ENCODE results near the gene DNAJA3.

DNAJA3 gene

DNA sequence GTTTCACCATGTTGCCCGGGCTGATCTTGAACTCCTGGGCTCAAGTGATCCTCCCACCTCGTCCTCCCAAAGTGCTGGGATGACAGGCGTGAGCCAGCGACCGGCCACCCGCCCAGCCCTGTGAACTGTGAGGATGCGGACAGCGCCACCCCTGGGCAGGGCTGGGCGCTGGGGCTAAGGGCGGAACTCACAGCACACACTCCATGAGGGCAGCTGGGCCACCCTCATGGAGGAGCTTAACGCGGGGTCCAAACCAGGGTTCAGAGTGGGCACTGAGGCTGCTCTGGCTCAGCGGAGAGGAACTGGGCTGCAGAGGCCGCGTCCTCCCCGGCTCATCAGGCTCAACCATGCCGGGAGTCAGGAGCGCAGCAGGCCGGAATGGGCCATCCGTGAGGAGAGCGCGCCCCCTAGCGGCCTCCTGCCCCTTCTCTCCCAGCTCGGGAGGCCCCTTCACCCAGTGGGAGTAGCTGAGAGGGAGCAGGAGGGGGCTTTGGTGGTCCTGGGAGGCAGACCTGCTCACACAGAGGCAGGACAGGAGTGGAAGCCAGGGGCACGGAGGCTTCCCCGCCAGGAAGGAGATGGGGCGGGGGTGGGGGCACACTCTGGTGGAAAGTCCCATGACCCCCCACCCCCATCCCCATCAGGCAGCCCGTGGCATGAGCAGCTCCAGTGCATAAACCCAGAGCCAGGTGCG, 23.1 kb upstream of the DNAJA3 start:
- no peaks in the 10 kb centered on the region; the same call in 1 of the 2 replicates for H3F3A ChIP-seq (ENCODE audit: insufficient read depth, low read length)
- H3K9ac ChIP-seq (ENCODE audit: low read length): no peak overlapping the region
- H2AFZ ChIP-seq (ENCODE audit: low read length): no peak overlapping the region
- H3K4me3 ChIP-seq (ENCODE audit: low read length): no peak overlapping the region
- H3K27me3 ChIP-seq (replicated peaks; ENCODE audit: insufficient read depth, low read length): no peaks in the 10 kb centered on the region
- no peak for DNase-seq
- TF ChIP-seq EZH2phosphoT487 (IDR thresholded peaks at IDR 0.05; ENCODE audit: low read length) (no peak), EZH2 (optimal IDR thresholded peaks at IDR 0.05; ENCODE audit: low read depth, low read length) (no peak)
- TF ChIP-seq, protein P1, sequence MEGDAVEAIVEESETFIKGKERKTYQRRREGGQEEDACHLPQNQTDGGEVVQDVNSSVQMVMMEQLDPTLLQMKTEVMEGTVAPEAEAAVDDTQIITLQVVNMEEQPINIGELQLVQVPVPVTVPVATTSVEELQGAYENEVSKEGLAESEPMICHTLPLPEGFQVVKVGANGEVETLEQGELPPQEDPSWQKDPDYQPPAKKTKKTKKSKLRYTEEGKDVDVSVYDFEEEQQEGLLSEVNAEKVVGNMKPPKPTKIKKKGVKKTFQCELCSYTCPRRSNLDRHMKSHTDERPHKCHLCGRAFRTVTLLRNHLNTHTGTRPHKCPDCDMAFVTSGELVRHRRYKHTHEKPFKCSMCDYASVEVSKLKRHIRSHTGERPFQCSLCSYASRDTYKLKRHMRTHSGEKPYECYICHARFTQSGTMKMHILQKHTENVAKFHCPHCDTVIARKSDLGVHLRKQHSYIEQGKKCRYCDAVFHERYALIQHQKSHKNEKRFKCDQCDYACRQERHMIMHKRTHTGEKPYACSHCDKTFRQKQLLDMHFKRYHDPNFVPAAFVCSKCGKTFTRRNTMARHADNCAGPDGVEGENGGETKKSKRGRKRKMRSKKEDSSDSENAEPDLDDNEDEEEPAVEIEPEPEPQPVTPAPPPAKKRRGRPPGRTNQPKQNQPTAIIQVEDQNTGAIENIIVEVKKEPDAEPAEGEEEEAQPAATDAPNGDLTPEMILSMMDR (IDR thresholded peaks at IDR 0.05; ENCODE audit: low read length): peak; percentile 53
- peaks cover under 1% of the 10 kb centered on the region for H3K36me3 ChIP-seq (replicated peaks; ENCODE audit: insufficient read depth, low read length)
- H3K4me1 ChIP-seq (ENCODE audit: low read length): no peaks in the 10 kb centered on the region
- H4K20me1 ChIP-seq (ENCODE audit: insufficient read depth, low read length): no peaks in the 10 kb centered on the region
- H3K9me3 ChIP-seq (replicated peaks; ENCODE audit: insufficient read depth, low read length): no peaks in the 10 kb centered on the region
- H3K9me2 ChIP-seq (replicated peaks; ENCODE audit: insufficient read depth, low read length): no peaks in the 10 kb centered on the region
- H3K79me2 ChIP-seq (ENCODE audit: low read length): peaks cover 48% of the 10 kb centered on the region
- no peak overlapping the region for H3K4me2 ChIP-seq (ENCODE audit: low read depth, low read length)
- no peak overlapping the region for H3K27ac ChIP-seq (ENCODE audit: low read length)

DNA sequence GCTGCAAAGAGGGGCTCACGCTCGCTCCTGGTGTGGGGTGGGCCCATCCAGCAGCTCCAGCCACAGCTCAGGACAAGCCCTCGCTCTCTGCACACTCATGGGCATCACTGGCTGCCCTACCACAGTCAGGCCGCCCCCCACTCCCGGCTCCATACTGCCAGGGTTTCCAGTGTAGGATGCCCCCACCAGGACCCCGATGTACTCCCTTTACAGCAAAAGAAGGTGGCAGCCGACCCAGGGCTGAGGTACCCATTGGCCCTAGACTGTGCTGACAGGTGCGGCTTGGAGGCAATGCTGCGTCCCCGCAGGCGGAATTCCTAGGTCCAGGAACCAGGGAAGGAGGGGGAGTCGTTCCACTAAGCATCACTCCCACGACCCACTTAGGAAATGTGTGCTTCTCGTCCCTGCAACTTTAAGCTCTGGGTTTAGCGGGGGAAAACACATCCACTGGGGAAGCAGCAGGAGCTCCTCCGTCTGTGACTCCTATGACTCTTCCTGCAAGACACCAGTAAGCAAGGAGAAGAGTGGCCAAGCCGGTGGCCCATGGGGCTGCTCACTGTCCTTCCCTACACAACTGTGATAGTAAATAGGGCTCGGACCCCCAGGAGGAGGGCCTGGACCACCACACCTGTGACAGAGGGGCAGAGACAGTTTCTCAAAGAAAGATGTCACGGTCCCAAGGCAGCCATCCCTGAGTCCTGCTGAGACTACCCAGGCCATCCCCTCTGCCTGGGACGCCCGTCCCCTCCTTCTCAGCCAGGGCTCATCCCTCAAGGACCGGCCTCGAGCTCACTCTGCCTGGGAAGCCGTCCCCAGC, 22.3 kb upstream of the DNAJA3 start:
- Histone ChIP-seq H3K27me3 (replicated peaks; ENCODE audit: insufficient read depth, low read length) (no peaks in the 10 kb centered on the region), H3K4me2 (ENCODE audit: low read depth, low read length) (no peak overlapping the region), H3K79me2 (ENCODE audit: low read length) (peaks cover 56% of the 10 kb centered on the region), H3F3A (ENCODE audit: insufficient read depth, low read length) (no peaks in the 10 kb centered on the region; the same call in 1 of the 2 replicates), H4K20me1 (ENCODE audit: insufficient read depth, low read length) (no peaks in the 10 kb centered on the region), H3K4me1 (ENCODE audit: low read length) (no peaks in the 10 kb centered on the region), H2AFZ (ENCODE audit: low read length) (no peak overlapping the region), H3K9ac (ENCODE audit: low read length) (no peak overlapping the region), H3K9me2 (replicated peaks; ENCODE audit: insufficient read depth, low read length) (no peaks in the 10 kb centered on the region), H3K36me3 (replicated peaks; ENCODE audit: insufficient read depth, low read length) (peaks cover 8% of the 10 kb centered on the region), H3K4me3 (ENCODE audit: low read length) (no peak overlapping the region), H3K9me3 (replicated peaks; ENCODE audit: insufficient read depth, low read length) (no peaks in the 10 kb centered on the region), H3K27ac (ENCODE audit: low read length) (no peak overlapping the region)
- DNase-seq: no peak
- TF ChIP-seq EZH2phosphoT487 (IDR thresholded peaks at IDR 0.05; ENCODE audit: low read length) (no peak), EZH2 (optimal IDR thresholded peaks at IDR 0.05; ENCODE audit: low read depth, low read length) (no peak)
- TF ChIP-seq, protein P1 (IDR thresholded peaks at IDR 0.05; ENCODE audit: low read length): no peak

DNA sequence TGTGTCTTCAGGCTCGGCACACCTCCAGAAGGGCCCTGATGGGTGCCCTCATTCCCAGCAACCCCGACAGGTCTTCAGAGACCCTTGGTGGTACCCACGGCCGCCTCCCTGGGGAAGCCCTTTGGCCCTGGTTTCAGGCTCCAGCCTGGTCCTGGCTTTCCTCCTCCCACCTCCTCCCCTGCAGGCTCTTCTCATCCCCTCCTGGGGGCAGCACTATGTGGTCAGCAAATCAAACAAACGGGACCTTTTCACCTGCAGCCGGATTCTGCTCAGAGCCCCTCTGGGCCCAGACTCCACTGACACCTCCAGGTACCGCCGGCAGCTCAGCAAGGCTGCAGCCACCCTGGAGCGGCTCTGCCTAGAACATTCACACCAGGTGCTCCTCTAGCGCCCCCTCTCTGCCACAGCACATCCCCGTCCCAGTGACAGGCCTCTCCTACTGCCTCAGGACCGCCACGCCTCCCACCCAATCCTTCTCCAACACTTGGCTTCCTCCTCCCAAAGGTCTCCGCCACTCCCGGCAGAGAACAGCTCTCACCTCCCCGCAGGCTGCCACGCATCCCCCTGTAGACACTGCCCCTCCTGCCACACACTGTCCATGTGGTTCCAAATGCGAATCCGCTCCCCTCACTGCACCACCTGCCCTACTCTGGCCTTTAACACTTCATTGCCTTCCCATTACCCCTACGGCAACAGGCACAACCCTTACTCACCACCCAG, 21.3 kb upstream of the DNAJA3 start:
- Histone ChIP-seq H3K79me2 (ENCODE audit: low read length) (peaks cover 61% of the 10 kb centered on the region), H3K27me3 (replicated peaks; ENCODE audit: insufficient read depth, low read length) (no peaks in the 10 kb centered on the region), H3K27ac (ENCODE audit: low read length) (no peak overlapping the region), H3F3A (ENCODE audit: insufficient read depth, low read length) (no peaks in the 10 kb centered on the region; the same call in 1 of the 2 replicates), H3K4me3 (ENCODE audit: low read length) (no peak overlapping the region), H3K9me2 (replicated peaks; ENCODE audit: insufficient read depth, low read length) (no peaks in the 10 kb centered on the region), H4K20me1 (ENCODE audit: insufficient read depth, low read length) (0 out of 2 replicates have a peak, but pooled peaks cover under 1% of the 10 kb centered on the region), H3K9me3 (replicated peaks; ENCODE audit: insufficient read depth, low read length) (no peaks in the 10 kb centered on the region), H2AFZ (ENCODE audit: low read length) (no peak overlapping the region), H3K4me2 (ENCODE audit: low read depth, low read length) (no peak overlapping the region), H3K4me1 (ENCODE audit: low read length) (no peaks in the 10 kb centered on the region), H3K9ac (ENCODE audit: low read length) (no peak overlapping the region), H3K36me3 (replicated peaks; ENCODE audit: insufficient read depth, low read length) (peaks cover 14% of the 10 kb centered on the region)
- TF ChIP-seq EZH2phosphoT487 (IDR thresholded peaks at IDR 0.05; ENCODE audit: low read length) (no peak), EZH2 (optimal IDR thresholded peaks at IDR 0.05; ENCODE audit: low read depth, low read length) (no peak)
- TF ChIP-seq, protein P1 (IDR thresholded peaks at IDR 0.05; ENCODE audit: low read length): peak; percentile 62
- DNase-seq: no peak

Measured in MM.1S (cell line).